K562 (cell line): ENCODE measurements around the gene AFF3. TPM values are rescaled to one million over a fixed set of nuclear protein-coding genes. Genes with fewer than 3 reads are reported as not detected.

Experiments
- ARID1B ChIP-seq: fragments of 450-650 bp; IDR thresholded peaks from 2 replicates; pipeline ENCODE4 v1.6.1; 2016; ENCODE audit warnings: antibody characterized with exemption, mild to moderate bottlenecking, inconsistent platforms
- ASH1L ChIP-seq: fragments of 450-650 bp; IDR thresholded peaks from 2 replicates; pipeline ENCODE4 v1.6.1; 2018; ENCODE audit warnings: borderline replicate concordance, mild to moderate bottlenecking, low read depth; ENCODE audit not compliant: partially characterized antibody
- CCNT2 ChIP-seq: IDR thresholded peaks from 2 replicates; pipeline ENCODE4 v1.6.1; 2011; ENCODE audit warnings: borderline replicate concordance, low read depth, mild to moderate bottlenecking, moderate library complexity, mixed read lengths, low read length; ENCODE audit not compliant: insufficient read length; ENCODE audit errors: extremely low read depth
- CEBPB ChIP-seq: fragments of 450-650 bp; IDR thresholded peaks from 2 replicates; pipeline ENCODE4 v1.6.1; 2016; ENCODE audit warnings: missing genetic modification characterization, missing compliant biosample characterization
- DMBX1 ChIP-seq: fragments of 250-450 bp; sonication (Bioruptor Pico); IDR thresholded peaks from 2 replicates; pipeline ENCODE4 v1.8.0; 2022; ENCODE audit warnings: inconsistent platforms, mild to moderate bottlenecking, moderate library complexity, borderline replicate concordance
- ELF4 ChIP-seq: fragments of 450-650 bp; formaldehyde crosslinking; IDR thresholded peaks from 2 replicates; pipeline ENCODE4 v1.4.0; 2022; ENCODE audit warnings: missing genetic modification characterization
- GATA2 ChIP-seq: sonication (generic); formaldehyde crosslinking; IDR thresholded peaks from 2 replicates; pipeline ENCODE4 v1.4.0; 2020; ENCODE audit warnings: mild to moderate bottlenecking, missing genetic modification reagents
- HSF4 ChIP-seq: fragments of 250-450 bp; sonication (Bioruptor Pico); IDR thresholded peaks from 2 replicates; pipeline ENCODE4 v2.1.2; 2022; ENCODE audit warnings: mild to moderate bottlenecking, moderate library complexity, borderline replicate concordance
- NFRKB ChIP-seq: fragments of 450-650 bp; IDR thresholded peaks from 2 replicates; pipeline ENCODE4 v1.6.1; 2016; ENCODE audit warnings: low read depth
- NRF1 ChIP-seq, 2 experiments: fragments of 450-650 bp; IDR thresholded peaks in 1 of 2; conservative IDR thresholded peaks in 1 of 2; 2 replicates each; pipeline ENCODE4 v1.6.1; 2014; ENCODE audit warnings: mild to moderate bottlenecking in 2 of 2
- PCBP1 ChIP-seq: fragments of 200-400 bp; formaldehyde crosslinking; IDR thresholded peaks from 2 replicates; pipeline ENCODE4 v1.6.1; 2018; ENCODE audit warnings: mild to moderate bottlenecking, low read depth, low read length; ENCODE audit not compliant: poor library complexity, severe bottlenecking
- SPI1 ChIP-seq: IDR thresholded peaks from 2 replicates; pipeline ENCODE4 v1.6.1; 2011; ENCODE audit warnings: low read depth, low read length, control low read depth, borderline replicate concordance
- TBL1XR1 ChIP-seq, 2 experiments: IDR thresholded peaks; 2 replicates each; pipeline ENCODE4 v1.6.1; 2012; ENCODE audit warnings: improper control_type of control experiment in 2 of 2, low read length in 2 of 2, mild to moderate bottlenecking in 1 of 2
- TBP ChIP-seq: optimal IDR thresholded peaks from 2 replicates; pipeline ENCODE3; 2011; ENCODE audit warnings: low read depth, low read length, improper control_type of control experiment
- ZNF124 ChIP-seq: sonication (generic); formaldehyde crosslinking; IDR thresholded peaks from 2 replicates; pipeline ENCODE4 v1.8.1; 2022; ENCODE audit warnings: missing genetic modification reagents
- ZNF165 ChIP-seq: fragments of 250-450 bp; sonication (Bioruptor Pico); IDR thresholded peaks from 2 replicates; pipeline ENCODE4 v1.4.0; 2020; ENCODE audit warnings: borderline replicate concordance
- ZNF197 ChIP-seq: fragments of 200-800 bp; sonication (Bioruptor generic); IDR thresholded peaks from 2 replicates; pipeline ENCODE4 v1.6.1; 2016; ENCODE audit warnings: low read depth, missing genetic modification characterization, missing compliant biosample characterization
- polyA plus RNA-seq, 8 experiments: library from polyadenylated mRNA; depleted of rRNA in 4 of 8; stranded (reverse) in 5 of 8; unstranded in 3 of 8; fragments of >200 nt; fragmentation: Nextera tagmentation in 2 of 8; fragmentation: Illumina TruSeq in 1 of 8; extraction: Ambion mirVana in 2 of 8; extraction: Trizol in 1 of 8; gene quantifications; 2 replicates each; pipeline versions ENCODE4 v1.2.1 to v1.2.3, GENCODE V29; 2011 to 2014; ENCODE audit warnings: inconsistent platforms in 1 of 8, missing spikeins in 1 of 8
- total RNA-seq, 7 experiments: library from RNA; depleted of rRNA in 6 of 7; stranded (reverse); fragments of >200 nt in 6 of 7; fragmentation: Illumina TruSeq in 2 of 7; extraction: Trizol in 2 of 7; gene quantifications; 2 replicates each; pipeline versions ENCODE4 v1.2.1 to v1.2.3, GENCODE V29; 2011 to 2021; ENCODE audit warnings: low replicate concordance in 1 of 7
- TF ChIP-seq, protein P1 (sequence below): conservative IDR thresholded peaks from 2 replicates; pipeline ENCODE4 v1.6.1; 2011; ENCODE audit warnings: low read depth, mild to moderate bottlenecking, low read length; ENCODE audit not compliant: control insufficient read depth
- TF ChIP-seq, protein P2 (sequence below): fragments of 450-650 bp; formaldehyde crosslinking; IDR thresholded peaks from 2 replicates; pipeline ENCODE4 v1.4.0; 2020; ENCODE audit warnings: mild to moderate bottlenecking
- TF ChIP-seq, protein P3 (sequence below), 2 experiments: IDR thresholded peaks in 1 of 2; conservative IDR thresholded peaks in 1 of 2; 2 replicates each; pipeline ENCODE4 v1.6.1; 2016; ENCODE audit warnings: low read depth in 2 of 2, mild to moderate bottlenecking in 1 of 2, missing compliant biosample characterization in 1 of 2, missing genetic modification characterization in 1 of 2, moderate library complexity in 1 of 2

Gene AFF3
- total and polyA plus RNA-seq, 9 of the 15 experiments (the other 6 are each of a cell fraction or from before 2014, with no cell fraction given) = 0.02 to 0.11 TPM; not detected in 7

DNA sequence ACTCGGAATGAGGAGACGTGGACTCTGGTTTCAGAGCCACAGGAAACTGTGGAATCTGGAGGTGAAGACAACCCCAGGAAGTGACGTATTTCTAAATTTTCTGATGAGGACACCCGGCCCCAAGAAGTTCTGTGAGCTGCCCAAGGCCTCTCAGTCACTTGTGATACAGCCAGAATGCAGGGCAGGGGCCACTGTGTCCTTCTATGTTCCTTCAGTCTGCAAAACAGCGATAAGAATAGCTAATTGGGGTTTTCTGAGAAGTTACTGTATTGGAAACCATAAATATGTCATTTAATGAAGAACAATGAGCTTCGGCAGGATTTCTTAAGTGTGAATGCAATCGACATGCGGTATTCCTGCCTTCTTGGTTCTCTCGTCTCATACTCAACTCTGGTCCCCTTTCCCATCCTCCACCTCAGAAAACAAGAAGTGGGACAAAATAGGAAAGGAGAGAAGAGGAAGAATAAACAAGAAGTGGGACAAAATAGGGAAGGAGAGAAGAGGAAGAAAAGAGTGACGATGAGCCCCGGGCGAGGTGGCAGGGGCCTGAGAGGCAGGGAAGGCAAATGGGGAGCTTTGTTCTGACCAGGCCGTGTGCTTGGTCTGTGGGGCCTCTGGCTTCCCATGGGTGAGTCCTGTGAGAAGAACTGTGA is 370.6 kb downstream of the AFF3 start (continued):
- TF ChIP-seq, protein P1, sequence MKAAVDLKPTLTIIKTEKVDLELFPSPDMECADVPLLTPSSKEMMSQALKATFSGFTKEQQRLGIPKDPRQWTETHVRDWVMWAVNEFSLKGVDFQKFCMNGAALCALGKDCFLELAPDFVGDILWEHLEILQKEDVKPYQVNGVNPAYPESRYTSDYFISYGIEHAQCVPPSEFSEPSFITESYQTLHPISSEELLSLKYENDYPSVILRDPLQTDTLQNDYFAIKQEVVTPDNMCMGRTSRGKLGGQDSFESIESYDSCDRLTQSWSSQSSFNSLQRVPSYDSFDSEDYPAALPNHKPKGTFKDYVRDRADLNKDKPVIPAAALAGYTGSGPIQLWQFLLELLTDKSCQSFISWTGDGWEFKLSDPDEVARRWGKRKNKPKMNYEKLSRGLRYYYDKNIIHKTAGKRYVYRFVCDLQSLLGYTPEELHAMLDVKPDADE = no peak
- TF ChIP-seq SPI1 (peak; percentile 59; the same call in 1 of the 2 replicates), NFRKB (0 out of 2 replicates have a peak, but pooled peaks have one; percentile 59), TBP (peak; percentile 32), TBL1XR1 (IDR thresholded peaks at IDR 0.05; ENCODE audit: low read length in 2 of 2) (peak in 1 of 2 experiments; percentile 89; a peak in 2 of 4 replicates), GATA2 (peak; percentile 81), ARID1B (peak; percentile 98), ZNF197 (0 out of 2 replicates have a peak, but pooled peaks have one; percentile 39), CEBPB (tag) (peak; percentile 85), ASH1L (no peak), PCBP1 (no peak), ZNF165 (CRISPR knock-in tag) (peak; percentile 54; the same call in 1 of the 2 replicates), DMBX1 (CRISPR knock-in tag) (peak; percentile 78; the same call in 1 of the 2 replicates), NRF1 (conservative IDR thresholded peaks at IDR 0.05 in 1 of 2, IDR thresholded peaks at IDR 0.05 in 1 of 2) (peak; percentile 52 to 59; a peak in 3 of 4 replicates), ZNF124 (no peak), HSF4 (CRISPR knock-in tag) (peak; percentile 39; the same call in 1 of the 2 replicates), ELF4 (CRISPR knock-in tag) (0 out of 2 replicates have a peak, but pooled peaks have one; percentile 56), CCNT2 (peak; percentile 86)
- TF ChIP-seq, protein P2, sequence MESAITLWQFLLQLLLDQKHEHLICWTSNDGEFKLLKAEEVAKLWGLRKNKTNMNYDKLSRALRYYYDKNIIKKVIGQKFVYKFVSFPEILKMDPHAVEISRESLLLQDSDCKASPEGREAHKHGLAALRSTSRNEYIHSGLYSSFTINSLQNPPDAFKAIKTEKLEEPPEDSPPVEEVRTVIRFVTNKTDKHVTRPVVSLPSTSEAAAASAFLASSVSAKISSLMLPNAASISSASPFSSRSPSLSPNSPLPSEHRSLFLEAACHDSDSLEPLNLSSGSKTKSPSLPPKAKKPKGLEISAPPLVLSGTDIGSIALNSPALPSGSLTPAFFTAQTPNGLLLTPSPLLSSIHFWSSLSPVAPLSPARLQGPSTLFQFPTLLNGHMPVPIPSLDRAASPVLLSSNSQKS (CRISPR knock-in tag) = no peak
- TF ChIP-seq, protein P3, sequence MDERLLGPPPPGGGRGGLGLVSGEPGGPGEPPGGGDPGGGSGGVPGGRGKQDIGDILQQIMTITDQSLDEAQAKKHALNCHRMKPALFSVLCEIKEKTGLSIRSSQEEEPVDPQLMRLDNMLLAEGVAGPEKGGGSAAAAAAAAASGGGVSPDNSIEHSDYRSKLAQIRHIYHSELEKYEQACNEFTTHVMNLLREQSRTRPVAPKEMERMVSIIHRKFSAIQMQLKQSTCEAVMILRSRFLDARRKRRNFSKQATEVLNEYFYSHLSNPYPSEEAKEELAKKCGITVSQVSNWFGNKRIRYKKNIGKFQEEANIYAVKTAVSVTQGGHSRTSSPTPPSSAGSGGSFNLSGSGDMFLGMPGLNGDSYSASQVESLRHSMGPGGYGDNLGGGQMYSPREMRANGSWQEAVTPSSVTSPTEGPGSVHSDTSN (CRISPR knock-in tag; IDR thresholded peaks at IDR 0.05; ENCODE audit: low read depth) = no peak
- TF ChIP-seq, protein P3 (tag; conservative IDR thresholded peaks at IDR 0.05; ENCODE audit: low read depth) = peak; percentile 96
